HepG2 (cell line): ENCODE results near the gene TIMM13. TPM values are rescaled to one million over a fixed set of nuclear protein-coding genes. Genes with fewer than 3 reads are reported as not detected.

ENCODE experiments used
- ATAC-seq: fragments of 200-7000 bp; cut with Tn5 transposase; 3 replicates; pipeline ENCODE4 v1.9.1; 2020; ENCODE audit warnings: mild to moderate bottlenecking, moderate library complexity
- BruUV-seq: library from RNA; stranded (reverse); fragments of 400-500 nt; replicated peaks from 2 replicates; lab custom pipeline; 2021; lab: Mats Ljungman, UMichigan
- CTCF ChIA-PET: fragments of 300-600 bp; formaldehyde crosslinking; extraction: SDS; loops from one replicate; lab custom pipeline; 2021; ENCODE audit warnings: low total read pairs, inconsistent platforms, low intra/inter-chr PET ratio; lab: Yijun Ruan, JAX
- POLR2A ChIA-PET: fragments of 350-600 bp; sonication (Branson Sonifier 250); formaldehyde crosslinking; loops from one replicate; lab custom pipeline; 2020; ENCODE audit warnings: antibody characterized with exemption, inconsistent platforms; lab: Yijun Ruan, JAX
- DNase-seq: peaks from one replicate; pipeline ENCODE4 v3.0.0-alpha.2; 2015; ENCODE audit warnings: low spot score
- FAIRE-seq: peaks from 3 replicates; lab custom pipeline; 2011; peaks lifted over from hg19 to GRCh38; lab: Jason Lieb, UNC
- H2AFZ ChIP-seq: one replicate; pipeline ENCODE4 v1.6.1; 2011; ENCODE audit warnings: low read length, inconsistent platforms
- H3K27ac ChIP-seq: fragments of 300-600 bp; 3 replicates; pipeline ENCODE4 v1.8.0; 2011; ENCODE audit warnings: mixed run types, mild to moderate bottlenecking, mixed read lengths, low read length, inconsistent platforms; ENCODE audit not compliant: insufficient read depth; ENCODE audit errors: extremely low read length
- H3K27me3 ChIP-seq, 2 experiments: fragments of 200-600 bp in 1 of 2; 2 replicates in 1 of 2; 3 replicates in 1 of 2; pipeline versions ENCODE4 v1.6.0 to v1.8.0; 2011; ENCODE audit warnings: low read length in 2 of 2, mild to moderate bottlenecking in 2 of 2, moderate library complexity in 2 of 2, inconsistent platforms in 1 of 2; ENCODE audit not compliant: insufficient read depth in 2 of 2, control insufficient read depth in 1 of 2
- H3K36me3 ChIP-seq, 2 experiments: fragments of 200-600 bp in 1 of 2; replicated peaks in 1 of 2; 2 replicates in 1 of 2; 3 replicates in 1 of 2; pipeline versions ENCODE4 v1.5.1 to v1.8.0; 2011; ENCODE audit warnings: low read length in 2 of 2, inconsistent platforms in 1 of 2; ENCODE audit not compliant: insufficient read depth in 2 of 2, control insufficient read depth in 1 of 2
- H3K4me1 ChIP-seq: 2 replicates; pipeline ENCODE4 v1.5.1; 2012; ENCODE audit warnings: low read length, inconsistent platforms; ENCODE audit not compliant: insufficient read depth
- H3K4me2 ChIP-seq: 2 replicates; pipeline ENCODE4 v1.6.0; 2011; ENCODE audit warnings: low read depth, low read length, inconsistent platforms
- H3K4me3 ChIP-seq, 3 experiments: fragments of 200-600 bp in 1 of 3; sonication (generic), shearing (Covaris generic) in 1 of 3; replicated peaks in 1 of 3; 2 replicates each; pipeline ENCODE4 v1.5.1; 2011 to 2016; ENCODE audit warnings: low read length in 3 of 3, inconsistent platforms in 2 of 3, low read depth in 2 of 3, mild to moderate bottlenecking in 2 of 3, control low read depth in 1 of 3, mixed read lengths in 1 of 3; ENCODE audit not compliant: insufficient read depth in 1 of 3
- H3K79me2 ChIP-seq: one replicate; pipeline ENCODE4 v1.6.1; 2011; ENCODE audit warnings: low read length, inconsistent platforms; ENCODE audit not compliant: insufficient read depth
- H3K9ac ChIP-seq: 2 replicates; pipeline ENCODE4 v1.6.0; 2011; ENCODE audit warnings: mild to moderate bottlenecking, low read depth, low read length, inconsistent platforms; ENCODE audit not compliant: insufficient read depth
- H3K9me3 ChIP-seq: 2 replicates; pipeline ENCODE4 v1.5.1; 2012; ENCODE audit warnings: mild to moderate bottlenecking, low read length
- H4K20me1 ChIP-seq: 2 replicates; pipeline ENCODE4 v1.6.0; 2011; ENCODE audit warnings: inconsistent platforms, mild to moderate bottlenecking, low read length, moderate library complexity; ENCODE audit not compliant: insufficient read depth
- CEBPG ChIP-seq: IDR thresholded peaks from 2 replicates; pipeline ENCODE4 v1.6.1; 2016
- GABPB1 ChIP-seq: IDR thresholded peaks from 2 replicates; pipeline ENCODE4 v1.6.1; 2016; ENCODE audit warnings: mild to moderate bottlenecking, missing genetic modification reagents, moderate library complexity, missing compliant biosample characterization
- HDAC6 ChIP-seq: fragments of 200-600 bp; sonication (generic); IDR thresholded peaks from 2 replicates; pipeline ENCODE4 v1.7.0; 2017; ENCODE audit warnings: mild to moderate bottlenecking, antibody characterized with exemption, low read length, low read depth
- HES4 ChIP-seq: sonication (generic); formaldehyde crosslinking; IDR thresholded peaks from 2 replicates; pipeline ENCODE4 v1.9.0; 2021; ENCODE audit warnings: mild to moderate bottlenecking, missing genetic modification reagents, borderline replicate concordance
- NCOR1 ChIP-seq: fragments of 200-600 bp; sonication (generic); IDR thresholded peaks from 2 replicates; pipeline ENCODE4 v1.7.0; 2017; ENCODE audit warnings: antibody characterized with exemption, low read length, borderline replicate concordance
- POLR2A ChIP-seq, 2 experiments: IDR thresholded peaks; 2 replicates each; pipeline ENCODE4 v1.6.1; 2011; ENCODE audit warnings: low read depth in 2 of 2, low read length in 2 of 2, mild to moderate bottlenecking in 1 of 2, moderate library complexity in 1 of 2; ENCODE audit not compliant: insufficient read depth in 1 of 2
- POLR2AphosphoS2 ChIP-seq: IDR thresholded peaks from 2 replicates; pipeline ENCODE4 v1.6.1; 2011; ENCODE audit warnings: low read depth, low read length, improper control_type of control experiment
- RBFOX2 ChIP-seq: fragments of 200-400 bp; formaldehyde crosslinking; IDR thresholded peaks from 2 replicates; pipeline ENCODE4 v1.6.1; 2017; ENCODE audit warnings: low read depth, mild to moderate bottlenecking, low read length
- RBM22 ChIP-seq: fragments of 200-400 bp; formaldehyde crosslinking; optimal IDR thresholded peaks from 2 replicates; pipeline ENCODE3; 2017; ENCODE audit warnings: mild to moderate bottlenecking, low read length, moderate library complexity
- RXRA ChIP-seq: sonication (generic); formaldehyde crosslinking; IDR thresholded peaks from 2 replicates; pipeline ENCODE4 v1.5.1; 2020; ENCODE audit warnings: missing genetic modification reagents
- SIX4 ChIP-seq: sonication (generic); formaldehyde crosslinking; IDR thresholded peaks from 2 replicates; pipeline ENCODE4 v1.4.0; 2020; ENCODE audit warnings: missing genetic modification reagents
- SP2 ChIP-seq: sonication (generic); formaldehyde crosslinking; IDR thresholded peaks from 2 replicates; pipeline ENCODE4 v1.5.1; 2020; ENCODE audit warnings: mild to moderate bottlenecking, missing genetic modification reagents
- YEATS2 ChIP-seq: sonication (generic); formaldehyde crosslinking; IDR thresholded peaks from 2 replicates; pipeline ENCODE4 v1.4.0; 2020; ENCODE audit warnings: missing genetic modification reagents, borderline replicate concordance
- ZFP41 ChIP-seq: sonication (generic); formaldehyde crosslinking; IDR thresholded peaks from 2 replicates; pipeline ENCODE4 v1.4.0; 2020; ENCODE audit warnings: mild to moderate bottlenecking, missing genetic modification reagents, borderline replicate concordance
- ZNF367 ChIP-seq: sonication (generic); formaldehyde crosslinking; IDR thresholded peaks from 2 replicates; pipeline ENCODE4 v1.4.0; 2020; ENCODE audit warnings: missing genetic modification reagents, borderline replicate concordance
- ZNF547 ChIP-seq: sonication (generic); formaldehyde crosslinking; IDR thresholded peaks from 2 replicates; pipeline ENCODE4 v1.5.1; 2020; ENCODE audit warnings: mild to moderate bottlenecking, missing genetic modification reagents
- ZNF552 ChIP-seq: sonication (generic); formaldehyde crosslinking; IDR thresholded peaks from 2 replicates; pipeline ENCODE4 v1.9.0; 2022; ENCODE audit warnings: missing genetic modification reagents, mild to moderate bottlenecking, borderline replicate concordance
- ZNF577 ChIP-seq: sonication (generic); formaldehyde crosslinking; IDR thresholded peaks from 2 replicates; pipeline ENCODE4 v1.4.0; 2020; ENCODE audit warnings: mild to moderate bottlenecking, low read depth, missing genetic modification reagents, borderline replicate concordance
- ZSCAN12 ChIP-seq: sonication (generic); formaldehyde crosslinking; IDR thresholded peaks from 2 replicates; pipeline ENCODE4 v1.9.0; 2021; ENCODE audit warnings: mild to moderate bottlenecking, missing genetic modification reagents
- ZSCAN9 ChIP-seq: IDR thresholded peaks from 2 replicates; pipeline ENCODE4 v1.6.1; 2016; ENCODE audit warnings: borderline replicate concordance
- WGBS: methylation state at CpG from one replicate; pipeline ENCODE4 v1.1.6; 2017; ENCODE audit warnings: low lambda C conversion rate; 5-methylcytosine and 5-hydroxymethylcytosine counted together
- in situ Hi-C: cut with HindIII; loops from 2 replicates; pipeline ENCODE4 v1.10.0; 2017; ENCODE audit warnings: low pct_unique_long_range_greater_than_20kb; ENCODE audit not compliant: extremely low pct_ligation_motif_present
- intact Hi-C: fragments of 100-400 bp; cut with micrococcal nuclease; formaldehyde crosslinking; loops from one replicate; pipeline ENCODE4 v1.10.0; 2022; ENCODE audit not compliant: unreplicated experiment
- polyA plus RNA-seq, 8 experiments: library from polyadenylated mRNA; depleted of rRNA in 3 of 8; stranded (reverse) in 7 of 8; unstranded in 1 of 8; fragments of >200 nt; fragmentation: Illumina TruSeq in 4 of 8; extraction: Trizol in 4 of 8; gene quantifications; 2 replicates each; pipeline versions ENCODE4 v1.2.1 to v1.2.3, GENCODE V29; 2011 to 2016; ENCODE audit warnings: low read depth in 4 of 8, missing spikeins in 1 of 8, mixed read lengths in 1 of 8; ENCODE audit not compliant: insufficient read depth in 1 of 8
- total RNA-seq, 5 experiments: library from RNA; depleted of rRNA; stranded (reverse); fragments of >200 nt; fragmentation: Illumina TruSeq; extraction: Trizol; gene quantifications; 2 replicates each; pipeline ENCODE4 v1.2.3, GENCODE V29; 2016; ENCODE audit warnings: low read depth in 1 of 5

The TIMM13 gene
- total and polyA plus RNA-seq, 2 of the 13 experiments (the other 11 are each of a cell fraction or from before 2014, with no cell fraction given), result 48.4 to 108 TPM

DNA sequence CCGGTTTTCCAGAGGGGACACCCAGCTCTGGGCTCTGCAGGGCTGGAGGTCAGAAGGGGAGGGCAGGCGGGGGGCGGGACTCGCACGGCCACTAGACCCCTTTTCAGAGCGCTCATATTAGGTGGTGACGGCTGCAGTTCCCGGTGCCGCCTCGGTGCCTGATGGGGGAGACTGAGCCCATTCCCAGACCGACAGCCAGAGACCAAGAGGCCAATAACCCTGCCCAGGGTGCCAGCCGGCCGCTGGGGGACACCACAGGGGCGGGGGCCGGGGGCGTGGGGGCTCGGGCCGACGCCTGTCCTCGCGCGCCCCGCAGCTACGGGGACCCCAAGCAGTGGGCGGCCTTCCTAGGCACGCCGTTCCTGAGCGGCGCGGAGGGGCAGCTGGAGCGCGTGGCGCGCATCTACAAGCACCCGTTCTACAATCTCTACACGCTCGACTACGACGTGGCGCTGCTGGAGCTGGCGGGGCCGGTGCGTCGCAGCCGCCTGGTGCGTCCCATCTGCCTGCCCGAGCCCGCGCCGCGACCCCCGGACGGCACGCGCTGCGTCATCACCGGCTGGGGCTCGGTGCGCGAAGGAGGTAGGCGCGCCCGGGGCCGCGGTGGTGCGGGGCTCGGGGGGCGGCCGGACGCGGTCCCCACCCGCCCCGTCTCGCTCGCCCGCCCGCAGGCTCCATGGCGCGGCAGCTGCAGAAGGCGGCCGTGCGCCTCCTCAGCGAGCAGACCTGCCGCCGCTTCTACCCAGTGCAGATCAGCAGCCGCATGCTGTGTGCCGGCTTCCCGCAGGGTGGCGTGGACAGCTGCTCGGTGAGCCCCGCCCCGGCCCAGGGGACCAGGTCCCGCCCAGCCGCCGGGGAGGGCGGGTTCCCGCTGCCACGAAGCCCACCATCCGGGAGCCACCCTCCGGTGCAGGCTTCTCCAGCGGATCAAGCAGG, 2.4 kb downstream of the TIMM13 start:
- Histone ChIP-seq H2AFZ (no peak overlapping the region), H3K79me2 (peaks cover 24% of the 10 kb centered on the region), H3K36me3 (peaks cover 5 to 19% of the 10 kb centered on the region in 2 experiments; a peak in 4 of 5 replicates), H3K4me1 (peaks cover 23% of the 10 kb centered on the region), H3K9ac (no peak overlapping the region), H3K4me2 (0 out of 2 replicates have a peak overlapping the region, but pooled peaks have one; percentile 86), H3K27ac (no peak overlapping the region), H3K27me3 (no peaks in the 10 kb centered on the region), H4K20me1 (peaks cover 7% of the 10 kb centered on the region; the same call in 1 of the 2 replicates), H3K9me3 (no peaks in the 10 kb centered on the region), H3K4me3 (peak overlapping the region in 1 of 3 experiments; percentile 91; a peak in 1 of 6 replicates)
- DNase-seq (no peak), FAIRE-seq (no peak), ATAC-seq (no peak)
- BruUV-seq, result no TSS peak
- CTCF ChIA-PET, result no interaction called here
- 98% methylated on average over 41 of the region's 101 CpGs for WGBS
- intact Hi-C loops (no loop called here), in situ Hi-C loops (no loop called here)
- POLR2A ChIA-PET, result interaction anchor here (0.6 to 3.7 kb wide), 6 partner anchors 8 to 194 kb away, joined by 3 to 49 read pairs (median 4); partner anchors contain the start of genes GADD45B and LMNB2
- no peak for TF ChIP-seq ZFP41
- no peak for TF ChIP-seq ZNF577 (CRISPR knock-in tag)
- TF ChIP-seq ZNF552 (CRISPR knock-in tag), result no peak
- no peak for TF ChIP-seq SP2 (CRISPR knock-in tag)
- TF ChIP-seq NCOR1, result no peak
- 0 out of 2 replicates have a peak, but pooled peaks have one; percentile 12 for TF ChIP-seq RXRA (CRISPR knock-in tag)
- peak; percentile 83 for TF ChIP-seq RBFOX2
- no peak for TF ChIP-seq ZSCAN12
- TF ChIP-seq GABPB1 (CRISPR knock-in tag), result 0 out of 2 replicates have a peak, but pooled peaks have one; percentile 5
- TF ChIP-seq HDAC6, result no peak
- no peak for TF ChIP-seq SIX4 (CRISPR knock-in tag)
- TF ChIP-seq POLR2AphosphoS2, result peak; percentile 40; the same call in 1 of the 2 replicates
- 0 out of 4 replicates have a peak, but pooled peaks of 1 of the 2 experiments have one; percentile 18 for TF ChIP-seq POLR2A (IDR thresholded peaks at IDR 0.05; ENCODE audit: insufficient read depth in 1 of 2, low read depth in 2 of 2, low read length in 2 of 2)
- TF ChIP-seq ZNF547, result no peak
- no peak for TF ChIP-seq YEATS2 (CRISPR knock-in tag)
- TF ChIP-seq ZNF367 (CRISPR knock-in tag), result no peak
- TF ChIP-seq ZSCAN9, result no peak
- TF ChIP-seq CEBPG (CRISPR knock-in tag), result no peak
- no peak for TF ChIP-seq HES4 (CRISPR knock-in tag)
- peak; percentile 17 for TF ChIP-seq RBM22
